Upper lobe of left lung (tissue), 6 donors: ENCODE results near the gene APP. TPM values are rescaled to one million over a fixed set of nuclear protein-coding genes. Genes with fewer than 3 reads are reported as not detected.
"Not testable (repeated sequence)": the region's sequence is repeated elsewhere in the genome, so short reads cannot be mapped to it uniquely, and the experiment has no call there.

Source experiments
- ATAC-seq, 2 donors: fragments of 200-7000 bp; cut with Tn5 transposase; one replicate each; pipeline ENCODE4 v1.9.1; 2022; ENCODE audit warnings: mild to moderate bottlenecking in 2 of 2, moderate library complexity in 2 of 2; ENCODE audit not compliant: low FRiP score in 2 of 2
- DNase-seq, 2 donors: peaks; one replicate each; pipeline ENCODE4 v3.0.0-alpha.2; 2019 to 2020
- H3K27ac ChIP-seq, 4 donors: fragments of 200-600 bp; sonication (generic); one replicate each; pipeline ENCODE4 v1.5.1; 2016 to 2019
- H3K27me3 ChIP-seq, 4 donors: fragments of 200-600 bp; sonication (generic); one replicate each; pipeline ENCODE4 v1.5.1; 2017 to 2019
- H3K36me3 ChIP-seq, 4 donors: fragments of 200-600 bp; sonication (generic); one replicate each; pipeline ENCODE4 v1.5.1; 2016 to 2019
- H3K4me1 ChIP-seq, 4 donors: fragments of 200-600 bp; sonication (generic); one replicate each; pipeline ENCODE4 v1.5.1; 2018 to 2019
- H3K4me3 ChIP-seq, 4 donors: fragments of 200-600 bp; sonication (generic); one replicate each; pipeline ENCODE4 v1.5.1; 2017 to 2019; ENCODE audit warnings: mild to moderate bottlenecking in 2 of 4, moderate library complexity in 1 of 4
- H3K9me3 ChIP-seq, 4 donors: fragments of 200-600 bp; sonication (generic); one replicate each; pipeline ENCODE4 v1.5.1; 2018 to 2019
- EP300 ChIP-seq, 4 donors: sonication (generic); formaldehyde crosslinking; IDR thresholded peaks; one replicate each; pipeline ENCODE4 v1.5.1; 2017; ENCODE audit warnings: antibody characterized with exemption in 4 of 4, control low read depth in 2 of 4
- POLR2A ChIP-seq, 4 donors: fragments of 450-650 bp; IDR thresholded peaks; one replicate each; pipeline ENCODE4 v1.5.1; 2016 to 2017; ENCODE audit warnings: antibody characterized with exemption in 4 of 4, mild to moderate bottlenecking in 2 of 4
- POLR2AphosphoS5 ChIP-seq, 2 donors: sonication (generic); formaldehyde crosslinking; IDR thresholded peaks; one replicate each; pipeline ENCODE4 v1.5.1; 2017; ENCODE audit warnings: antibody characterized with exemption in 2 of 2
- WGBS, 2 donors: methylation state at CpG; one replicate each; pipeline ENCODE4 v1.1.5; 2017 to 2018; 5-methylcytosine and 5-hydroxymethylcytosine counted together
- total RNA-seq, 6 donors: library from RNA; depleted of rRNA in 4 of 6; stranded (reverse); fragments of >200 nt in 4 of 6; gene quantifications; one replicate each; pipeline versions ENCODE4 v1.1.0 to v1.2.1, GENCODE V29; 2016 to 2021
- TF ChIP-seq, protein P1 (sequence below), 6 experiments: fragments of 450-650 bp in 4 of 6; fragments of 200-600 bp in 2 of 6; sonication (generic) in 2 of 6; IDR thresholded peaks; one replicate each; pipeline ENCODE4 v1.5.1; 2016 to 2019; ENCODE audit warnings: antibody characterized with exemption in 6 of 6
- donor health status: DM: no; HTN: no; CAD: no; lungs with moderate emphysema.
- donor health status: DM: no; HTN: yes; CAD: no; lungs with severe emphysema.

Gene APP
- total RNA-seq, 6 donors from 2014 or later: 177 to 444 (median 391) TPM

DNA sequence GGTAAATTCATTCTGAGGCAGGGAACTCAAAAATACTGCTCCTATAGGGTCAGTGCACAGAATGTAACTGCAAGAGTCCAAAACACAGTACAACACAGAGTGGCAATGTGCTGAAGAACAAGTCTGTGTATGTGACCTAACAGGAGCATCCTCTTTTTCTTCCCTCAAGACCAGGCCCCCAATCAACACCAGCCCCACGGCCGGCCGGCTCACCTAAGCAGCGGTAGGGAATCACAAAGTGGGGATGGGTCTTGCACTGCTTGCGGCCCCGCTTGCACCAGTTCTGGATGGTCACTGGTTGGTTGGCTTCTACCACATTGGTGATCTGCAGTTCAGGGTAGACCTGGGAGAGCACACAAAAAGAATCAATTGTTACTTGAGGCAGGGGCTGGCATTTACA, 80.8 kb downstream of the APP start:
- 86 to 97% methylated on average over 4 to 6 of the region's 6 CpGs for WGBS, 2 donors
- DNase-seq: peak in 1 of 2 donors; percentile 63
- no peak for TF ChIP-seq POLR2AphosphoS5 (IDR thresholded peaks at IDR 0.05)
- no peak for TF ChIP-seq POLR2A (IDR thresholded peaks at IDR 0.05)
- TF ChIP-seq, protein P1, sequence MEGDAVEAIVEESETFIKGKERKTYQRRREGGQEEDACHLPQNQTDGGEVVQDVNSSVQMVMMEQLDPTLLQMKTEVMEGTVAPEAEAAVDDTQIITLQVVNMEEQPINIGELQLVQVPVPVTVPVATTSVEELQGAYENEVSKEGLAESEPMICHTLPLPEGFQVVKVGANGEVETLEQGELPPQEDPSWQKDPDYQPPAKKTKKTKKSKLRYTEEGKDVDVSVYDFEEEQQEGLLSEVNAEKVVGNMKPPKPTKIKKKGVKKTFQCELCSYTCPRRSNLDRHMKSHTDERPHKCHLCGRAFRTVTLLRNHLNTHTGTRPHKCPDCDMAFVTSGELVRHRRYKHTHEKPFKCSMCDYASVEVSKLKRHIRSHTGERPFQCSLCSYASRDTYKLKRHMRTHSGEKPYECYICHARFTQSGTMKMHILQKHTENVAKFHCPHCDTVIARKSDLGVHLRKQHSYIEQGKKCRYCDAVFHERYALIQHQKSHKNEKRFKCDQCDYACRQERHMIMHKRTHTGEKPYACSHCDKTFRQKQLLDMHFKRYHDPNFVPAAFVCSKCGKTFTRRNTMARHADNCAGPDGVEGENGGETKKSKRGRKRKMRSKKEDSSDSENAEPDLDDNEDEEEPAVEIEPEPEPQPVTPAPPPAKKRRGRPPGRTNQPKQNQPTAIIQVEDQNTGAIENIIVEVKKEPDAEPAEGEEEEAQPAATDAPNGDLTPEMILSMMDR (IDR thresholded peaks at IDR 0.05): no peak
- TF ChIP-seq EP300 (IDR thresholded peaks at IDR 0.05): no peak

DNA sequence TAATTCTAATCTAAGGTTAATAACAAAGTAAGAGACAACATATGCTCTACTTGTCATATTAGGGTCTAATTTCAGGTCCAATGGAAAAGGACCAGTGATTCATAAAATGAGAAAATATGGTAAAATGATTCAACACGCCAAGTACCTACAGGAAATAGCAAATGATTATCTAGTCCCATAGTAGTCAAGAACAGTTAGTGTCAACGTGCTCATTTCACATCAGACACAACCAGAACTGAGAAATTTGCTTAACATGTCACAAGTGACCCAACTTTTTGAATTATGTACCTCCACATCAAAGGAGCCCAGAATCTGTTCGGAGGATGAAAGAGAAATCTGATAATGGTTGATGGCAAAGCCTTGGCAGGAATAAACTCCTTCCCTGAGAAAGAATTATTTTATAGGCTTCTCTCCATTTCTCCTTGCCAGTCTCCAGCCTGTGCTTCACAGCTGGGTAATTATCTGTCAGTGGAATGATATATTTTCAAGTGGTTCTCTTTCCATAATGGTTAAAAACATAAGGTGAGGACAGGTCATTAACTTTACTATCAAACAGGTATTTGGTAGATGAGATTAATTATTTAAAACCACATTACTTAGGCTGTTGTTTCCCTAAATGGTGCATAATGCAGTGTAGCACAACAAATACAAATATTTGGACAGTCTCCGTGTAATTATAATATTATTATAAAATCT, 83.2 kb downstream of the APP start:
- TF ChIP-seq EP300 (IDR thresholded peaks at IDR 0.05) (no peak), POLR2A (IDR thresholded peaks at IDR 0.05) (no peak), POLR2AphosphoS5 (IDR thresholded peaks at IDR 0.05) (no peak)
- TF ChIP-seq, protein P1 (IDR thresholded peaks at IDR 0.05): no peak
- WGBS, 2 donors: 62 to 75% methylated on average over 4 of the region's 4 CpGs
- Histone ChIP-seq H3K9me3 (no peaks in the 10 kb centered on the region), H3K27ac (no peak overlapping the region), H3K4me1 (no peaks in the 10 kb centered on the region), H3K36me3 (peaks cover 0 to 12% (median 0%) of the 10 kb centered on the region in 4 donors), H3K4me3 (no peak overlapping the region), H3K27me3 (no peaks in the 10 kb centered on the region)
- DNase-seq (no peak), ATAC-seq (no peak)

More for the DNA sequence above, 80.8 kb downstream of the APP start:
- H3K27ac ChIP-seq: no peak overlapping the region
- H3K36me3 ChIP-seq: peaks cover 0 to 12% (median 0%) of the 10 kb centered on the region in 4 donors
- ATAC-seq: no peak
- no peak overlapping the region for H3K4me3 ChIP-seq
- no peaks in the 10 kb centered on the region for H3K9me3 ChIP-seq
- no peaks in the 10 kb centered on the region for H3K27me3 ChIP-seq
- no peaks in the 10 kb centered on the region for H3K4me1 ChIP-seq

DNA sequence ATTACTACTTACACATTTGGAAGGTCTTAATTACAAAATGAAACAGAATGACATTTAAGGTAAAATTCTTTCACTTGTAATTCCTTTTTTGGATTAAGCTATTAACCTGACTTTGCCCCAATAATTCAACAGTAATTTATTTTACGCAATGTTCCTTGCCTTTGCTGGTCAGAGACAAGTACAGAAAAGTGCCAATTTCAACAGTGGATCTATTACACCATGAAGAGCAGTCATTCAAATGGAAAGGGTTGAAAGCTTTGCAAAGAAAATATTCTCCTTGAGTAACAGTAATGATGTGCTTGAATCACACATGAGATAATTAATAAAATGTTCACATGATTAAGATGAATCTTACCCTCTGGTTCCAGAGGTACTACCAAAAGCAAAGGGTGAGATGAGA, 84.7 kb downstream of the APP start:
- no peak overlapping the region for H3K27ac ChIP-seq
- DNase-seq (no peak), ATAC-seq (no peak)
- peaks cover 0 to 12% (median 0%) of the 10 kb centered on the region in 4 donors for H3K36me3 ChIP-seq
- H3K27me3 ChIP-seq: no peaks in the 10 kb centered on the region
- H3K4me3 ChIP-seq: no peak overlapping the region
- TF ChIP-seq EP300 (IDR thresholded peaks at IDR 0.05): no peak
- TF ChIP-seq, protein P1 (IDR thresholded peaks at IDR 0.05): no peak
- TF ChIP-seq POLR2A (IDR thresholded peaks at IDR 0.05): no peak
- no peaks in the 10 kb centered on the region for H3K9me3 ChIP-seq
- WGBS, 2 donors: 88 to 95% methylated on average over 1 of the region's 1 CpG
- H3K4me1 ChIP-seq: no peaks in the 10 kb centered on the region

DNA sequence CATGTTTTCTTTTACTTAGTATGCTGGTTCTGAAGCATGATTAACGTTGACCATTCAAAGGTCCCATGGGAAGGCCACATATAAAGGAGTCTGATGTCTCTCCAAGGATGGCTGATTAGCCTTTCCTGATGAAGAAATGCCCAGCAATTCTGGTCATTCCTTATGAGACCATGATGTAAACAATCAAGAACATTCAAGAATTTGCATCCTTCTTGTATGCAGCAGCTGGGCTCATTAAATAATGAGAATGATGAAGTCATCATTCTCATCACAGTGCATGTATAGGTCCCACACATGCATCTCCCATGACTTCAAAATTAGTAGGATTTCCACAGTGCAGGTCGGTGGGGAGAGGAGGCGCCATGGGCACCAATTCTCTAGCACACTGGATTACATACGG, 85.4 kb downstream of the APP start:
- no peak for TF ChIP-seq EP300 (IDR thresholded peaks at IDR 0.05)
- TF ChIP-seq POLR2A (IDR thresholded peaks at IDR 0.05): no peak
- TF ChIP-seq, protein P1 (IDR thresholded peaks at IDR 0.05): no peak
- no peak for TF ChIP-seq POLR2AphosphoS5 (IDR thresholded peaks at IDR 0.05)
- no peak for DNase-seq
- H3K4me1 ChIP-seq: no peaks in the 10 kb centered on the region
- WGBS, 2 donors: 91 to 93% methylated on average over 4 of the region's 4 CpGs
- peaks cover 0 to 12% (median 0%) of the 10 kb centered on the region in 4 donors for H3K36me3 ChIP-seq
- no peak overlapping the region for H3K27ac ChIP-seq
- no peaks in the 10 kb centered on the region for H3K27me3 ChIP-seq
- no peak for ATAC-seq
- H3K9me3 ChIP-seq: no peaks in the 10 kb centered on the region
- no peak overlapping the region for H3K4me3 ChIP-seq

DNA sequence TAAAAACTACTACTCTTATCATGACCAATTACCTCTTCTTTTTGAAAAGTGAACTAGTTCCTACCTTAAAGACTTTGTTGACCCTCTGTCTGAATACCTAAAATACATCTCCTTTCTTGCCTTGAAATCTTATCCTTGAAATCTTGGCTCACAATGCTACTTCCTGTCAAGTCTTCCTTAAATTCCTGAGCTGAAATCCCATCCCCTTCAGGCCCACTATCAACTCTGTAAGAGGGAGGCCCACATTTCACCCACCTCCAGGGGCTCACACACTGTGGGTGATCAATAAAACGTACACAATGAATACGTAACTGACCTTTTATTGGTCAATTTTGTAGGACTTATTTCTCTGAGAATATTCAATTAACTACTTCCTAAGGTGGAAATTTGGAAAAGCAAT, 88.0 kb downstream of the APP start:
- no peak for TF ChIP-seq EP300 (IDR thresholded peaks at IDR 0.05)
- no peak for TF ChIP-seq POLR2AphosphoS5 (IDR thresholded peaks at IDR 0.05)
- TF ChIP-seq, protein P1 (IDR thresholded peaks at IDR 0.05): no peak
- TF ChIP-seq POLR2A (IDR thresholded peaks at IDR 0.05): no peak
- no peak overlapping the region for H3K4me3 ChIP-seq
- no peaks in the 10 kb centered on the region for H3K36me3 ChIP-seq
- no peaks in the 10 kb centered on the region for H3K4me1 ChIP-seq
- H3K27me3 ChIP-seq: no peaks in the 10 kb centered on the region
- H3K27ac ChIP-seq: no peak overlapping the region
- WGBS, 2 donors: 93 to 95% methylated on average over 2 of the region's 2 CpGs
- no peak for ATAC-seq
- no peak for DNase-seq
- H3K9me3 ChIP-seq: no peaks in the 10 kb centered on the region

DNA sequence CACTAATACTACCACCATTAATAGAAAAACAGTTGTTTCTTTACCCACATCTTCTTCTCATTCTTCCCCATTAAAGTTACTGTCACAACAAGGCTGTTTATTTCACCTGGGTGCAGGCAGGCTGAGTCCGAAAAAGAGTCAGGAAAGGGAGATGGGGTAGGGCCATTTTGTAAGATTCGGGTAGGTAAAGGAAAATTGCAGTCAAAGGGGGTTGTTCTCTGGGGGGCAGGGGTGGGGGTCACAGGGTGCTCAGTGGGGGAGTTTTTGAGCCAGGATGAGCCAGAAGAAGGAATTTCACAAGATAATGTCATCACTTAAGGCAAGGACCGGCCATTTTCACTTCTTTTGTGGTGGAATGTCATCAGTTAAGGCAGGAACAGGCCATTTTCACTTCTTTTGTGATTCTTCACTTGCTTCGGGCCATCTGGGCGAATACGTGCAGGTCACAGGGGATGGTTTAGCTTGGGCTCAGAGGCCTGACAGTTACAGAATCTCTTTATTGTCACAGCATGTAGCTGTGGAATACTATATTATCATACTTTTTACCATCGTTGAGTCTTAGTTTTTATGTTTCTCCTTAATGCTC, 89.3 kb downstream of the APP start:
- not testable (repeated sequence) for H3K27me3 ChIP-seq, DNase-seq, H3K27ac ChIP-seq, H3K4me3 ChIP-seq, H3K9me3 ChIP-seq, ATAC-seq, H3K36me3 ChIP-seq, H3K4me1 ChIP-seq
- 90 to 92% methylated on average over 7 of the region's 7 CpGs for WGBS, 2 donors
